Activated B cell treated with CpG ODN at 0.5 μM for 24 hours (primary cell): ENCODE results near the gene RNF40. TPM values are rescaled to one million over a fixed set of nuclear protein-coding genes. Genes with fewer than 3 reads are reported as not detected.
A peak's percentile ranks its signal among the peaks of the same experiment; 100 is the strongest.

Source experiments
- ATAC-seq: fragments of 200-7000 bp; cut with Tn5 transposase; one replicate; pipeline ENCODE4 v1.10.0; 2021; ENCODE audit warnings: low read depth, mild to moderate bottlenecking, moderate library complexity
- CTCF ChIA-PET: fragments of 350-600 bp; sonication (Branson Sonifier 250); formaldehyde crosslinking; loops from one replicate; lab custom pipeline; 2021; ENCODE audit warnings: antibody characterized with exemption; lab: Charles Lee
- POLR2A ChIA-PET: fragments of 350-600 bp; sonication (Branson Sonifier 250); formaldehyde crosslinking; loops from one replicate; lab custom pipeline; 2021; ENCODE audit warnings: antibody characterized with exemption; lab: Charles Lee
- DNase-seq: peaks from one replicate; pipeline ENCODE4 v3.0.0; 2022
- H3K27ac Mint-ChIP-seq: one replicate; pipeline ENCODE4 v1.8.0; 2020; ENCODE audit warnings: mixed read lengths
- H3K27me3 Mint-ChIP-seq: one replicate; pipeline ENCODE4 v1.8.0; 2021; ENCODE audit warnings: mixed read lengths
- H3K36me3 Mint-ChIP-seq: one replicate; pipeline ENCODE4 v1.8.0; 2021; ENCODE audit warnings: low read depth, mixed read lengths
- H3K4me1 Mint-ChIP-seq: one replicate; pipeline ENCODE4 v1.8.0; 2021; ENCODE audit warnings: mixed read lengths
- H3K4me3 Mint-ChIP-seq: one replicate; pipeline ENCODE4 v1.8.0; 2020; ENCODE audit warnings: mild to moderate bottlenecking, mixed read lengths
- H3K9me3 Mint-ChIP-seq: one replicate; pipeline ENCODE4 v1.8.0; 2020; ENCODE audit warnings: mixed read lengths
- intact Hi-C: fragments of 100-400 bp; cut with micrococcal nuclease; formaldehyde crosslinking; loops from one replicate; pipeline ENCODE4 v1.15.1; 2024
- total RNA-seq: library from RNA; stranded (reverse); gene quantifications from 2 replicates; pipeline ENCODE4 v1.2.3, GENCODE V29; 2022
- TF ChIP-seq, protein P1 (sequence below): fragments of 200-600 bp; IDR thresholded peaks from one replicate; pipeline ENCODE4 v1.8.0; 2022; ENCODE audit warnings: antibody characterized with exemption, mild to moderate bottlenecking

The RNF40 gene
- total RNA-seq, 1 donor from 2014 or later, result 117 TPM

DNA sequence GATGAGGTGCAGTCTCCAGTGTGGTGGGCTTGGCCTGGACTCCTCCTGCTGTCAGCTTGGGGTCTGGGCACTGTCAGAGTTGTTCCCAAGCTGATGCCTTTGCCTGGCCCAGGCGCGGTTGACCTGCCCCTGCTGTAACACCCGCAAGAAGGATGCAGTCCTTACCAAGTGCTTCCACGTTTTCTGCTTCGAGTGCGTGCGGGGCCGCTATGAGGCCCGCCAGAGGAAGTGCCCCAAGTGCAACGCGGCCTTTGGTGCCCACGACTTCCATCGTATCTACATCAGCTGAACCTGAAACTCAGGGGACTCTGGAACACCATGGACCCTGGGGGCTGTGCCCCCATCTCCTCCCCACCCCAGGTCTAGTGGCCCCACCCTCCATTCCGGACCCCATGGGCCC is 11.7 kb downstream of the RNF40 start:
- H3K27me3 Mint-ChIP-seq, result peaks cover 11% of the 10 kb centered on the region
- H3K4me1 Mint-ChIP-seq, result peaks cover 29% of the 10 kb centered on the region
- ATAC-seq (no peak), DNase-seq (no peak)
- H3K27ac Mint-ChIP-seq, result no peak overlapping the region
- no peaks in the 10 kb centered on the region for H3K9me3 Mint-ChIP-seq
- H3K4me3 Mint-ChIP-seq, result no peak overlapping the region
- peaks cover 57% of the 10 kb centered on the region for H3K36me3 Mint-ChIP-seq
- intact Hi-C loops, result loop anchor here (5.0 kb wide), 1 partner anchor 33 kb away; no protein-coding TSS in a partner anchor
- ChIA-PET CTCF (no interaction called here), POLR2A (interaction anchor here (2.7 kb wide), 1 partner anchor 40 kb away, joined by 12 read pairs; no protein-coding TSS in a partner anchor)
- TF ChIP-seq, protein P1, sequence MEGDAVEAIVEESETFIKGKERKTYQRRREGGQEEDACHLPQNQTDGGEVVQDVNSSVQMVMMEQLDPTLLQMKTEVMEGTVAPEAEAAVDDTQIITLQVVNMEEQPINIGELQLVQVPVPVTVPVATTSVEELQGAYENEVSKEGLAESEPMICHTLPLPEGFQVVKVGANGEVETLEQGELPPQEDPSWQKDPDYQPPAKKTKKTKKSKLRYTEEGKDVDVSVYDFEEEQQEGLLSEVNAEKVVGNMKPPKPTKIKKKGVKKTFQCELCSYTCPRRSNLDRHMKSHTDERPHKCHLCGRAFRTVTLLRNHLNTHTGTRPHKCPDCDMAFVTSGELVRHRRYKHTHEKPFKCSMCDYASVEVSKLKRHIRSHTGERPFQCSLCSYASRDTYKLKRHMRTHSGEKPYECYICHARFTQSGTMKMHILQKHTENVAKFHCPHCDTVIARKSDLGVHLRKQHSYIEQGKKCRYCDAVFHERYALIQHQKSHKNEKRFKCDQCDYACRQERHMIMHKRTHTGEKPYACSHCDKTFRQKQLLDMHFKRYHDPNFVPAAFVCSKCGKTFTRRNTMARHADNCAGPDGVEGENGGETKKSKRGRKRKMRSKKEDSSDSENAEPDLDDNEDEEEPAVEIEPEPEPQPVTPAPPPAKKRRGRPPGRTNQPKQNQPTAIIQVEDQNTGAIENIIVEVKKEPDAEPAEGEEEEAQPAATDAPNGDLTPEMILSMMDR, result no peak

DNA sequence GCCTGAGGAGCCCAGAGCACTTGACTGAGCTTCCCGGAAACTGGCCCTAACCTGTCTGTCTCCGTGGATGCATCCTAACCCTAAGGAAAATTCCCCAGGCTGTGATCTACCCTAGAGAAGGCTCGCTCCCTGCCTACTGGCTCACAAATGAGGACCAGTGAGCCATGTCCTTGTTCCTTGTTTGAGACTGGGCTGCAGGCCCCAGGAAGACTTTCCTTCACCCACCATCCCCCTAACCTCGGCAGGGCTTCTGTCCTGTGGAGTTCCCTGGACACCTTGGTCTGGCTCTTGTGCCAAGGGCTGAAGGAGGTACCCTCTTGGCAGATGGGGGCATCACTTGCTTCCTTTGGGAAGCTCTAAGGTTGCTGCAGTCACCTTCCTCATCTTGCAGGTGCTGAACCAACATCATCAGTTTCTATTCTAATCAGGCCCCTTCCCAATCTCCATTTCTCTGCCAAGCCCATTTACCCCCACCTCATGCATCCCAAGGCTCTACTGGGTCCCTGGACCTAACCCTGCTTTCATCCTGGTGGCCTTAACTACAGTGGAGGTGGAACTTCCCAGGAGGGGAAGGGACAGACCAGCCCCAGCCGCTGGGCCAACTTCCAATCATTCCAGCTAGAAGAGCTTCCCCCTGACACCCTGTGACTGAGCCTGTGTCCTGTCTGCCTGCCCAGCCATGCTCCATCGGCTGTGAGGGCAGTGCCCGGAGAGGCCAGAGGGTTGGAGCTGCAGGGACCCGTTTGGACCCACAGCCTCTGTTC is 12.4 kb downstream of the RNF40 start:
- peaks cover 22% of the 10 kb centered on the region for H3K4me1 Mint-ChIP-seq
- TF ChIP-seq, protein P1, result no peak
- peak overlapping the region; percentile 89 for H3K4me3 Mint-ChIP-seq
- no peak for DNase-seq
- intact Hi-C loops, result loop anchor here (5.0 kb wide), 1 partner anchor 33 kb away; no protein-coding TSS in a partner anchor
- no peak overlapping the region for H3K27ac Mint-ChIP-seq
- ChIA-PET POLR2A (interaction anchor here (1.0 to 2.7 kb wide), 7 partner anchors 10 to 116 kb away, joined by 3 to 12 read pairs (median 4); partner anchors contain the start of gene PHKG2), CTCF (no interaction called here)
- ATAC-seq, result no peak
- peaks cover 11% of the 10 kb centered on the region for H3K27me3 Mint-ChIP-seq
- no peaks in the 10 kb centered on the region for H3K9me3 Mint-ChIP-seq
- H3K36me3 Mint-ChIP-seq, result peaks cover 50% of the 10 kb centered on the region

DNA sequence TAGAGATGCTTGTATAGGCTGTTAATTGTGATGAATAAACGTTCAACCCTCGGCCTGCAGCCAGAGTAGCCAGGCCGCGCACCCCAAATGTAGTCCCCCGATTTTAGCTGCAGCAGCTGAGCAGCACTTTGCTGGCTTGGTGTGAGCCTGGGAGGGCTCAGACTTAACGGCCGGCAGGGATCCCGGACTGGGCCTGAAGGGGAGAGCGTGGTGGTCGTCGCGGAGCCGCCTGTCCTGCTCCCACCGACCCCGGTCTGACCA is 12.9 kb downstream of the RNF40 start:
- Mint-ChIP-seq H3K27me3 (peaks cover 11% of the 10 kb centered on the region), H3K9me3 (no peaks in the 10 kb centered on the region), H3K4me3 (peak overlapping the region; percentile 89), H3K27ac (no peak overlapping the region), H3K36me3 (peaks cover 46% of the 10 kb centered on the region), H3K4me1 (peaks cover 21% of the 10 kb centered on the region)
- CTCF ChIA-PET, result no interaction called here
- TF ChIP-seq, protein P1, result no peak
- POLR2A ChIA-PET, result interaction anchor here (0.8 to 2.7 kb wide), 9 partner anchors 10 to 116 kb away, joined by 3 to 12 read pairs (median 3); partner anchors contain the start of gene PHKG2
- no peak for DNase-seq
- intact Hi-C loops, result no loop called here
- ATAC-seq, result no peak

DNA sequence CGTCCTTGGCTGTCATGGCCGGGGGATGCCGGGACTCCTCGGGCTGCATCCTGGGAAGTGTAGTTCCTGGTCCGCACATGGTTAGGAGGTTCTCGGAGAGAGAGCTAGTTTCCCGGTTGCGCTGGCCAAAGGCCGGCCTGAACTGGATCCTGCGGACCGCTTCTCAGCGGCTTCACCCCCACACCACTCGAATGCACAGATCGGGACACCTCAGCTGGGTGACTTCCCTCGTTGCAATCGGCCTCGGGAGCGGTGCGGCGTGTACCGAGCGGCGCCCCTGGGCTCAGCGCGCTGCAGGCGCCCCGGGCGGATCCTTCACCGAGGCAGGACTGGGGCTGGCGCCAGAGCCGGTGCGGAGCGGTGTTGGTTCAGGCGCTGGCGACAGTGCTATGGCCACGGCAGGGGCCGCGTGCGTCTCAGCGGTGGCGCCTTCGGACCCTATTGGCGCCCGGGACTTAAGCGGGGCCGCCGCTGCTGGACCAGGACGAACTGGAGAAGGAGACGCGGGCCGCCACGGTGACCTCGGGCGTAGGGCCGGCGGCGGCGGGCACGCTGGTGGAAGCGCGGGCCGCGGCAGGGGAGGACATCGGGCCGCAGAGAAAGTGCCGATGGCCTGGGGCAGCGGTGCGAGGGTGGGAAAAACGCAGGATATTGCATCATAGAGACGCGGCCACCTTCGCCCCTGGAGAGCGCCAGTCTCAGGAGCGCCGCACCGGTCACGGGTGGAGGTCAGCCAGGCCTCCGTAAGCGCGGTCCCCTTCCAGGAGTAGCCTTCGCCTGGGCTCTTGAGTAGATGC is 13.5 kb downstream of the RNF40 start:
- DNase-seq (peak; percentile 48), ATAC-seq (peak; percentile 82)
- ChIA-PET POLR2A (interaction anchor here (0.8 to 2.7 kb wide), 9 partner anchors 9 to 117 kb away, joined by 3 to 12 read pairs (median 3); partner anchors contain the start of gene PHKG2), CTCF (no interaction called here)
- peaks cover 41% of the 10 kb centered on the region for H3K36me3 Mint-ChIP-seq
- intact Hi-C loops, result no loop called here
- peak overlapping the region; percentile 89 for H3K4me3 Mint-ChIP-seq
- peak overlapping the region; percentile 61 for H3K27ac Mint-ChIP-seq
- no peaks in the 10 kb centered on the region for H3K9me3 Mint-ChIP-seq
- H3K4me1 Mint-ChIP-seq, result peaks cover 21% of the 10 kb centered on the region
- TF ChIP-seq, protein P1, result no peak
- peaks cover 11% of the 10 kb centered on the region for H3K27me3 Mint-ChIP-seq
